Endothelial cell (in vitro differentiated cells): ENCODE results near the gene PTHLH. TPM values are rescaled to one million over a fixed set of nuclear protein-coding genes. Genes with fewer than 3 reads are reported as not detected.

ENCODE experiments used
- DNase-seq: peaks from one replicate; pipeline ENCODE4 v3.0.0; 2021; ENCODE audit warnings: low spot score
- H3K27ac Mint-ChIP-seq: one replicate; pipeline ENCODE4 v1.8.0; 2021; ENCODE audit warnings: mixed read lengths, inconsistent platforms; ENCODE audit not compliant: unreplicated experiment
- H3K27me3 Mint-ChIP-seq: one replicate; pipeline ENCODE4 v1.8.0; 2021; ENCODE audit warnings: mild to moderate bottlenecking, moderate library complexity, mixed read lengths, inconsistent platforms; ENCODE audit not compliant: unreplicated experiment
- H3K36me3 Mint-ChIP-seq: one replicate; pipeline ENCODE4 v1.8.0; 2021; ENCODE audit warnings: mild to moderate bottlenecking, low read depth, mixed read lengths, inconsistent platforms; ENCODE audit not compliant: unreplicated experiment
- H3K4me1 Mint-ChIP-seq: one replicate; pipeline ENCODE4 v1.8.0; 2021; ENCODE audit warnings: mild to moderate bottlenecking, mixed read lengths, inconsistent platforms; ENCODE audit not compliant: unreplicated experiment
- H3K4me3 Mint-ChIP-seq: one replicate; pipeline ENCODE4 v1.8.0; 2021; ENCODE audit warnings: mild to moderate bottlenecking, mixed read lengths, inconsistent platforms; ENCODE audit not compliant: unreplicated experiment
- H3K9me3 Mint-ChIP-seq: one replicate; pipeline ENCODE4 v1.8.0; 2021; ENCODE audit warnings: mixed read lengths, inconsistent platforms; ENCODE audit not compliant: unreplicated experiment
- CTCF ChIP-seq: fragments of 200-600 bp; sonication (generic); IDR thresholded peaks from one replicate; pipeline ENCODE4 v1.5.0; 2021; ENCODE audit warnings: antibody characterized with exemption; ENCODE audit not compliant: unreplicated experiment
- total RNA-seq: library from RNA; stranded (reverse); fragmentation: NEBNext Ultra II Directional; extraction: Animal tissue kit (Norgen Biotek cat#: 25700); gene quantifications from one replicate; pipeline ENCODE4 v1.2.1, GENCODE V29; 2021; ENCODE audit not compliant: unreplicated experiment

Gene PTHLH
- total RNA-seq, 1 donor from 2014 or later: 4.7 TPM

DNA sequence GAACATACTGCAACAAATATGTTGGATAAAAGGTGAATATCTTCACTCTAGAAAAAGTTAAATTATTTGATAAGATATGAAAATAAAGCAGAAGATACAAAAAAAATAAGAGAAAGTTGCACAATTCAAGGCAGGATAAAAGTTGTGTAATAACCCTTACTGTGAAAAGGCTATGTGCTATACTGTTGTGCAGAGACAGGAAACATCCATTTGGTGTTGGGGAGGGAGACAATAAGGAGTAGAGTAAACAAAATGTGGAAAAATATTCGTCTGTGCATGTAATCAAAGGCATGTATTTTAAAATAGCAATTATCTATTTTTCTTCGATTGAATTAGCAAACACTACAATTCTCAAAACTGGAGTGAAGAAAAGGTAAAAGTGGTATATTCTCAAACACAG is 34.8 kb downstream of the PTHLH start:
- DNase-seq: no peak
- H3K4me1 Mint-ChIP-seq: peaks cover 3% of the 10 kb centered on the region
- no peaks in the 10 kb centered on the region for H3K9me3 Mint-ChIP-seq
- H3K36me3 Mint-ChIP-seq: no peaks in the 10 kb centered on the region
- H3K27ac Mint-ChIP-seq: no peak overlapping the region
- no peak for TF ChIP-seq CTCF
- H3K27me3 Mint-ChIP-seq: no peaks in the 10 kb centered on the region
- H3K4me3 Mint-ChIP-seq: no peak overlapping the region

- Mint-ChIP-seq H3K36me3 (no peaks in the 10 kb centered on the region), H3K4me3 (no peak overlapping the region), H3K4me1 (peaks cover 3% of the 10 kb centered on the region), H3K27ac (no peak overlapping the region), H3K9me3 (no peaks in the 10 kb centered on the region), H3K27me3 (no peaks in the 10 kb centered on the region)
- DNase-seq: no peak
- no peak for TF ChIP-seq CTCF
Measured at GRCh38 chr12:27936196-27936595, 36.3 kb downstream of the PTHLH start.

GRCh38 chr12:27934276-27934675 is 38.3 kb downstream of the PTHLH start:
- DNase-seq: no peak
- no peak overlapping the region for H3K4me3 Mint-ChIP-seq
- no peak overlapping the region for H3K27ac Mint-ChIP-seq
- no peaks in the 10 kb centered on the region for H3K36me3 Mint-ChIP-seq
- peaks cover 1% of the 10 kb centered on the region for H3K27me3 Mint-ChIP-seq
- H3K9me3 Mint-ChIP-seq: no peaks in the 10 kb centered on the region
- TF ChIP-seq CTCF: no peak
- peaks cover 3% of the 10 kb centered on the region for H3K4me1 Mint-ChIP-seq

DNA sequence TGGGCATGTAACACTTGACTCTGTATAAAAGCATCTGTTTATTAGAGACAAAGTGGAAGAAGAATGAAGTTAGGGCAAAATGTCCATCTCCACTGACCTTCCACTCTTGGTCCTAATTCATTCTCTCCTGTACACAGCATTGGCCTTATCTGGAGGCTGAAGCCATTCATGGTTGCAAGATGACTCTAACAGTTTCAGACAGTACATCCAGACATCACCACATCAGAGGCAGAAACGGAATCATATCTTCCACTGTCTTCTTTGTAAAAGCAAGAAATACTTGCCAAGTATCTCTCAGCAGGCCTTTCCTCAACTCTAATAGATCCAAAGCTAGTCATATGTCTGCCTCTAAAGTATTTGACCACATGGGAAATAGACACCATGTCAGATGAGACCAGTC is 41.1 kb downstream of the PTHLH start:
- peaks cover 1% of the 10 kb centered on the region for H3K27me3 Mint-ChIP-seq
- H3K36me3 Mint-ChIP-seq: no peaks in the 10 kb centered on the region
- TF ChIP-seq CTCF: no peak
- H3K4me1 Mint-ChIP-seq: peaks cover 3% of the 10 kb centered on the region
- H3K4me3 Mint-ChIP-seq: no peak overlapping the region
- DNase-seq: no peak
- H3K9me3 Mint-ChIP-seq: no peaks in the 10 kb centered on the region
- no peak overlapping the region for H3K27ac Mint-ChIP-seq

GRCh38 chr12:27927347-27927746 is 45.2 kb downstream of the PTHLH start:
- Mint-ChIP-seq H3K27me3 (peaks cover 1% of the 10 kb centered on the region), H3K4me1 (peaks cover 5% of the 10 kb centered on the region), H3K36me3 (no peaks in the 10 kb centered on the region), H3K4me3 (no peak overlapping the region), H3K9me3 (no peaks in the 10 kb centered on the region), H3K27ac (no peak overlapping the region)
- DNase-seq: no peak
- TF ChIP-seq CTCF: no peak
